Panc1 (cell line): ENCODE measurements around the gene RASD1. TPM values are rescaled to one million over a fixed set of nuclear protein-coding genes. Genes with fewer than 3 reads are reported as not detected.

ENCODE experiments used
- ATAC-seq: fragments of 200-7000 bp; cut with Tn5 transposase; 2 replicates; pipeline ENCODE4 v1.9.1; 2020; ENCODE audit warnings: mild to moderate bottlenecking, moderate library complexity
- BruUV-seq: library from RNA; stranded (reverse); fragments of 400-500 nt; replicated peaks from 2 replicates; lab custom pipeline; 2021; lab: Mats Ljungman, UMichigan
- CTCF ChIA-PET: fragments of 300-600 bp; sonication (Branson Sonifier 250); formaldehyde crosslinking; loops from one replicate; lab custom pipeline; 2022; ENCODE audit warnings: antibody characterized with exemption; lab: Charles Lee
- POLR2A ChIA-PET: fragments of 300-600 bp; sonication (Branson Sonifier 250); formaldehyde crosslinking; loops from one replicate; lab custom pipeline; 2022; ENCODE audit warnings: antibody characterized with exemption; lab: Charles Lee
- DNase-seq: peaks from one replicate; pipeline ENCODE4 v3.0.0-alpha.2; 2010; ENCODE audit warnings: low read depth, low spot score
- H3K27ac ChIP-seq: 2 replicates; pipeline ENCODE4 v1.5.1; 2011; ENCODE audit warnings: mild to moderate bottlenecking, low read length, inconsistent platforms
- H3K27me3 ChIP-seq: fragments of 200-500 bp; sonication (Bioruptor generic); 2 replicates; pipeline ENCODE4 v1.6.0; 2014; ENCODE audit warnings: low read length, inconsistent platforms; ENCODE audit not compliant: control insufficient read depth, insufficient read depth
- H3K36me3 ChIP-seq: fragments of 200-500 bp; sonication (Bioruptor generic); 2 replicates; pipeline ENCODE4 v1.5.1; 2014; ENCODE audit warnings: inconsistent platforms, mild to moderate bottlenecking, low read length, moderate library complexity; ENCODE audit not compliant: control insufficient read depth, insufficient read depth
- H3K4me1 ChIP-seq: 2 replicates; pipeline ENCODE4 v1.5.1; 2011; ENCODE audit warnings: inconsistent platforms, mild to moderate bottlenecking, low read length, moderate library complexity; ENCODE audit not compliant: control insufficient read depth, insufficient read depth
- H3K4me3 ChIP-seq, 2 experiments: 2 replicates each; pipeline ENCODE4 v1.5.1; 2011 to 2012; ENCODE audit warnings: low read depth in 2 of 2, low read length in 2 of 2, mild to moderate bottlenecking in 2 of 2, inconsistent platforms in 1 of 2, moderate library complexity in 1 of 2
- H3K9me3 ChIP-seq: fragments of 200-500 bp; sonication (Bioruptor generic); 2 replicates; pipeline ENCODE4 v1.5.1; 2014; ENCODE audit warnings: low read depth, mild to moderate bottlenecking, inconsistent platforms, low read length, moderate library complexity; ENCODE audit not compliant: control insufficient read depth, insufficient read depth
- CTCF ChIP-seq: fragments of 450-650 bp; IDR thresholded peaks from 2 replicates; pipeline ENCODE4 v1.5.1; 2017; ENCODE audit warnings: mild to moderate bottlenecking
- POLR2AphosphoS5 ChIP-seq: IDR thresholded peaks from 2 replicates; pipeline ENCODE4 v1.6.1; 2012; ENCODE audit warnings: mild to moderate bottlenecking, low read depth, low read length, moderate library complexity
- REST ChIP-seq, 2 experiments: IDR thresholded peaks; 2 replicates each; pipeline ENCODE4 v1.6.1; 2011 to 2012; ENCODE audit warnings: low read depth in 2 of 2, control low read depth in 1 of 2, low read length in 1 of 2, mild to moderate bottlenecking in 1 of 2, moderate library complexity in 1 of 2; ENCODE audit not compliant: insufficient read depth in 1 of 2
- SIN3A ChIP-seq: IDR thresholded peaks from 2 replicates; pipeline ENCODE4 v1.6.1; 2012; ENCODE audit warnings: low read depth, mild to moderate bottlenecking, low read length, moderate library complexity, borderline replicate concordance; ENCODE audit not compliant: insufficient read depth
- TCF7L2 ChIP-seq: IDR thresholded peaks from 2 replicates; pipeline ENCODE4 v1.6.1; 2011; ENCODE audit warnings: mild to moderate bottlenecking, low read depth, low read length, inconsistent platforms
- in situ Hi-C: cut with HindIII; loops from 2 replicates; pipeline ENCODE4 v1.10.0; 2016; ENCODE audit warnings: low sequenced_read_pairs, low pct_unique_long_range_greater_than_20kb
- intact Hi-C: fragments of 100-400 bp; cut with micrococcal nuclease; formaldehyde crosslinking; loops from one replicate; pipeline ENCODE4 v1.10.0; 2022; ENCODE audit not compliant: unreplicated experiment
- total RNA-seq: library from RNA; stranded (reverse); gene quantifications from one replicate; pipeline ENCODE4 v1.2.1, GENCODE V29; 2021; ENCODE audit not compliant: unreplicated experiment

RASD1 gene
- total RNA-seq, 1 experiment from 2014 or later, result 1.7 TPM

- intact Hi-C loops, result loop anchor here (2.0 to 5.0 kb wide), 3 partner anchors 70 to 145 kb away; no protein-coding TSS in a partner anchor
- H3K27ac ChIP-seq, result no peak overlapping the region
- no peaks in the 10 kb centered on the region for H3K27me3 ChIP-seq
- ChIA-PET CTCF (interaction anchor here (0.6 to 2.1 kb wide), 13 partner anchors 71 to 278 kb away, joined by 3 to 12 read pairs (median 6); no protein-coding TSS in a partner anchor), POLR2A (interaction anchor here (0.6 kb wide), 1 partner anchor 25 kb away, joined by 6 read pairs; no protein-coding TSS in a partner anchor)
- DNase-seq, result no peak
- no peak for ATAC-seq
- no TSS peak for BruUV-seq
- H3K4me3 ChIP-seq, result peak overlapping the region; percentile 18 to 54; a peak in 1 of 4 replicates
- no peak for TF ChIP-seq POLR2AphosphoS5
- TF ChIP-seq SIN3A, result no peak
- no peak for TF ChIP-seq TCF7L2
- no peak for TF ChIP-seq REST (IDR thresholded peaks at IDR 0.05; ENCODE audit: insufficient read depth in 1 of 2, low read depth in 2 of 2, low read length in 1 of 2)
- no peak for TF ChIP-seq CTCF
- H3K9me3 ChIP-seq, result no peaks in the 10 kb centered on the region
- H3K4me1 ChIP-seq, result peaks cover 3% of the 10 kb centered on the region
- H3K36me3 ChIP-seq, result no peaks in the 10 kb centered on the region
- in situ Hi-C loops, result no loop called here
These were observed 1.1 kb upstream of the RASD1 start for GRCh38 chr17:17497065-17497844.

DNA sequence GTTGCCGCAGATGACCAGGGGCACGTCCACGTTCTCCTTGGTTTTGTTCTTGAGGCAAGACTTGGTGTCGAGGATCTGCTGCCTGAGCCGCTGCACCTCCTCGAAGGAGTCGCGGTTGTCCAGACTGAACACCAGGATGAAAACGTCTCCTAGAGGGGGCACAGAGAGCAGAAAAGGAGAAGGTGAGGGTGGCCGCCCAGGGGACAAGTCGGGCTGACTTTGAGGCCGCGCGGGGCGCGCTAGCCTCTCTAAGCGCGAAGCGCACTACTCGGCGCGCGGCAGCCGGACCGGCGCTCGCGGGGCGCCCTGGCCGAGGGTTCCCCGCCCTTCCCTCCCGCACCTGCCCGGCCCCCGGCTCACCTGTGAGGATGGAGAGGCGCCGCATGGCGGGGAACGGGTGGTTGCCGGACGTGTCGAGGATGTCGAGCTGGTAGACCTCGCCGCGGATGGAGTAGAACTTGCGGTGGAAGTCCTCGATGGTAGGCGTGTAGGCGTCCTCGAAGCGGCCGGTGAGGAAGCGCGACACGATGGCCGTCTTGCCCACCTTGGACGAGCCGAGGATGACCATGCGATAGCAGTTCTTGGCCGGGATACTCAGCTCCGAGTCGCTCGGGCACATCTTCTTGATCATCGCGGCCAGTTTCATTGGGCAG lies 533 bp downstream of the RASD1 start:
- no peak for TF ChIP-seq POLR2AphosphoS5
- peaks cover 3% of the 10 kb centered on the region for H3K4me1 ChIP-seq
- in situ Hi-C loops (no loop called here), intact Hi-C loops (loop anchor here (2.0 to 5.0 kb wide), 3 partner anchors 72 to 147 kb away; no protein-coding TSS in a partner anchor)
- BruUV-seq, result TSS peak; percentile 81
- no peak for DNase-seq
- ATAC-seq, result peak; percentile 17
- no peak overlapping the region for H3K27ac ChIP-seq
- H3K36me3 ChIP-seq, result no peaks in the 10 kb centered on the region
- H3K9me3 ChIP-seq, result no peaks in the 10 kb centered on the region
- H3K27me3 ChIP-seq, result no peaks in the 10 kb centered on the region
- H3K4me3 ChIP-seq, result peak overlapping the region; percentile 54 to 57
- POLR2A ChIA-PET, result interaction anchor here (0.6 kb wide), 1 partner anchor 144 kb away, joined by 7 read pairs; no protein-coding TSS in a partner anchor
- CTCF ChIA-PET, result interaction anchor here (0.6 to 2.1 kb wide), 3 partner anchors 24 to 90 kb away, joined by 4 to 12 read pairs (median 5); no protein-coding TSS in a partner anchor
